NCI-H1092 (cell line): ENCODE data around the gene NKX1-1.

ENCODE experiments used
- DNase-seq: peaks from one replicate; lab custom pipeline; 2025; lab: John Stamatoyannopoulos, UW

The NKX1-1 gene

GRCh38 chr4:1385373-1386340, 20.6 kb downstream of the NKX1-1 start:
- no peak for DNase-seq

- no peak for DNase-seq
Observed at GRCh38 chr4:1384675-1385372, 21.4 kb downstream of the NKX1-1 start.

GRCh38 chr4:1383728-1384591, 22.3 kb downstream of the NKX1-1 start:
- DNase-seq = no peak

- no peak for DNase-seq
Observed at GRCh38 chr4:1382776-1383727, 23.2 kb downstream of the NKX1-1 start.

- DNase-seq = no peak
Observed at GRCh38 chr4:1381944-1382541, 24.2 kb downstream of the NKX1-1 start.

GRCh38 chr4:1381181-1381621, 25.0 kb downstream of the NKX1-1 start:
- no peak for DNase-seq

- DNase-seq = no peak
Observed at GRCh38 chr4:1380368-1381151, 25.7 kb downstream of the NKX1-1 start.

- no peak for DNase-seq
Observed at GRCh38 chr4:1379801-1380331, 26.4 kb downstream of the NKX1-1 start.

GRCh38 chr4:1379351-1379781, 26.9 kb downstream of the NKX1-1 start:
- DNase-seq = no peak

- no peak for DNase-seq
Observed at GRCh38 chr4:1378559-1379231, 27.5 kb downstream of the NKX1-1 start.

- no peak for DNase-seq
Observed at GRCh38 chr4:1377606-1378261, 28.5 kb downstream of the NKX1-1 start.

- no peak for DNase-seq
Observed at GRCh38 chr4:1376841-1377605, 29.2 kb downstream of the NKX1-1 start.

GRCh38 chr4:1376391-1376840, 29.8 kb downstream of the NKX1-1 start:
- no peak for DNase-seq

GRCh38 chr4:1375761-1376322, 30.4 kb downstream of the NKX1-1 start:
- DNase-seq = no peak

GRCh38 chr4:1375051-1375721, 31.1 kb downstream of the NKX1-1 start:
- DNase-seq = no peak

- DNase-seq = no peak
Observed at GRCh38 chr4:1374706-1375045, 31.6 kb downstream of the NKX1-1 start.
